CD4-positive, CD25-positive, alpha-beta regulatory T cell (primary cell): ENCODE data around the gene RANBP3. TPM values are rescaled to one million over a fixed set of nuclear protein-coding genes. Genes with fewer than 3 reads are reported as not detected.
"Not testable (repeated sequence)": the region's sequence is repeated elsewhere in the genome, so short reads cannot be mapped to it uniquely, and the experiment has no call there.

Source experiments
- ATAC-seq, 2 donors: fragments of 150-1000 bp; cut with Tn5 transposase; one replicate each; pipeline ENCODE4 v1.10.0; 2021; ENCODE audit warnings: low read depth in 2 of 2, moderate number of reproducible peaks in 2 of 2, moderate library complexity in 1 of 2
- DNase-seq, 3 donors: peaks; one replicate each; pipeline versions ENCODE4 v3.0.0 to v3.0.0-alpha.2; 2012 to 2022; ENCODE audit warnings: mixed read lengths in 1 of 3
- H3K27ac ChIP-seq: one replicate; pipeline ENCODE4 v1.7.0; 2013; ENCODE audit warnings: mild to moderate bottlenecking, low read length; ENCODE audit not compliant: insufficient read depth, poor library complexity, severe bottlenecking
- H3K27me3 ChIP-seq: one replicate; pipeline ENCODE4 v1.7.0; 2013; ENCODE audit warnings: low read length; ENCODE audit not compliant: control insufficient read depth, insufficient read depth
- H3K36me3 ChIP-seq: one replicate; pipeline ENCODE4 v1.7.0; 2013; ENCODE audit warnings: mild to moderate bottlenecking, low read length, moderate library complexity; ENCODE audit not compliant: control insufficient read depth, insufficient read depth
- H3K4me1 ChIP-seq: 2 replicates; pipeline ENCODE4 v1.7.0; 2013; ENCODE audit warnings: mild to moderate bottlenecking, low read length; ENCODE audit not compliant: insufficient read depth, control insufficient read depth, poor library complexity, severe bottlenecking
- H3K4me3 ChIP-seq: one replicate; pipeline ENCODE4 v1.7.0; 2013; ENCODE audit warnings: low read depth, mild to moderate bottlenecking, low read length, moderate library complexity
- H3K9me3 ChIP-seq, 2 experiments: 1 replicate in 1 of 2; 2 replicates in 1 of 2; pipeline ENCODE4 v1.7.0; 2013; ENCODE audit warnings: low read length in 2 of 2, mild to moderate bottlenecking in 1 of 2, moderate library complexity in 1 of 2; ENCODE audit not compliant: control insufficient read depth in 2 of 2
- H3K27ac Mint-ChIP-seq, 3 donors: one replicate each; pipeline ENCODE4 v1.8.0; 2020 to 2022; ENCODE audit warnings: mild to moderate bottlenecking in 3 of 3, mixed read lengths in 3 of 3, moderate library complexity in 2 of 3
- H3K27me3 Mint-ChIP-seq: one replicate; pipeline ENCODE4 v1.8.0; 2022; ENCODE audit warnings: mild to moderate bottlenecking, mixed read lengths
- H3K36me3 Mint-ChIP-seq: one replicate; pipeline ENCODE4 v1.8.0; 2020; ENCODE audit warnings: mixed read lengths
- H3K4me1 Mint-ChIP-seq, 4 donors: one replicate each; pipeline ENCODE4 v1.8.0; 2020 to 2022; ENCODE audit warnings: mixed read lengths in 4 of 4, mild to moderate bottlenecking in 1 of 4
- H3K4me3 Mint-ChIP-seq, 4 donors: one replicate each; pipeline ENCODE4 v1.8.0; 2020 to 2022; ENCODE audit warnings: mild to moderate bottlenecking in 4 of 4, mixed read lengths in 4 of 4, moderate library complexity in 3 of 4
- H3K9me3 Mint-ChIP-seq, 7 donors: one replicate each; pipeline ENCODE4 v1.8.0; 2020 to 2022; ENCODE audit warnings: mixed read lengths in 7 of 7, mild to moderate bottlenecking in 3 of 7, moderate library complexity in 2 of 7
- polyA plus RNA-seq, 4 donors: library from polyadenylated mRNA; unstranded; fragments of 300-500 nt; fragmentation: Illumina TruSeq; gene quantifications; one replicate each; pipeline ENCODE4 v1.2.3, GENCODE V29; 2021
- total RNA-seq: library from RNA; stranded (reverse); gene quantifications from one replicate; pipeline ENCODE4 v1.2.3, GENCODE V29; 2022

The RANBP3 gene
- total and polyA plus RNA-seq, 5 donors from 2014 or later: 8.0 to 106 (median 11.1) TPM

- no peaks in the 10 kb centered on the region for H3K4me1 ChIP-seq
- no peaks in the 10 kb centered on the region for H3K9me3 ChIP-seq
- H3K36me3 Mint-ChIP-seq: peaks cover 15% of the 10 kb centered on the region
- peaks cover 0 to 2% (median 0%) of the 10 kb centered on the region in 4 donors for H3K4me1 Mint-ChIP-seq
- H3K4me3 Mint-ChIP-seq: no peak overlapping the region
- no peaks in the 10 kb centered on the region for H3K27me3 ChIP-seq
- DNase-seq: no peak
- H3K4me3 ChIP-seq: no peak overlapping the region
- H3K27me3 Mint-ChIP-seq: peaks cover 4% of the 10 kb centered on the region
- ATAC-seq: no peak
- H3K27ac Mint-ChIP-seq: peak overlapping the region in 1 of 3 donors; percentile 72
- H3K36me3 ChIP-seq: no peaks in the 10 kb centered on the region
- no peaks in the 10 kb centered on the region for H3K9me3 Mint-ChIP-seq
- H3K27ac ChIP-seq: no peak overlapping the region
Measured at GRCh38 chr19:6012426-6013170, 34.7 kb upstream of the RANBP3 start.

GRCh38 chr19:6011794-6012193 lies 33.9 kb upstream of the RANBP3 start:
- no peak overlapping the region for H3K27ac ChIP-seq
- H3K4me3 ChIP-seq: no peak overlapping the region
- no peaks in the 10 kb centered on the region for H3K9me3 ChIP-seq
- H3K27me3 Mint-ChIP-seq: peaks cover 4% of the 10 kb centered on the region
- H3K36me3 Mint-ChIP-seq: peaks cover 17% of the 10 kb centered on the region
- no peaks in the 10 kb centered on the region for H3K4me1 ChIP-seq
- DNase-seq (no peak), ATAC-seq (no peak)
- H3K36me3 ChIP-seq: no peaks in the 10 kb centered on the region
- H3K9me3 Mint-ChIP-seq: no peaks in the 10 kb centered on the region
- H3K27me3 ChIP-seq: no peaks in the 10 kb centered on the region
- H3K27ac Mint-ChIP-seq: peak overlapping the region in 1 of 3 donors; percentile 79
- no peak overlapping the region for H3K4me3 Mint-ChIP-seq
- peaks cover 0 to 2% (median 0%) of the 10 kb centered on the region in 4 donors for H3K4me1 Mint-ChIP-seq

GRCh38 chr19:6011206-6011605 lies 33.3 kb upstream of the RANBP3 start:
- no peak for ATAC-seq
- Histone ChIP-seq H3K27me3 (no peaks in the 10 kb centered on the region), H3K4me3 (no peak overlapping the region), H3K36me3 (no peaks in the 10 kb centered on the region), H3K4me1 (no peaks in the 10 kb centered on the region), H3K9me3 (no peaks in the 10 kb centered on the region), H3K27ac (no peak overlapping the region)
- H3K27ac Mint-ChIP-seq: no peak overlapping the region
- H3K4me3 Mint-ChIP-seq: no peak overlapping the region
- no peak for DNase-seq
- H3K27me3 Mint-ChIP-seq: peaks cover 4% of the 10 kb centered on the region
- H3K4me1 Mint-ChIP-seq: peaks cover 0 to 2% (median 0%) of the 10 kb centered on the region in 4 donors
- peaks cover 17% of the 10 kb centered on the region for H3K36me3 Mint-ChIP-seq
- no peaks in the 10 kb centered on the region for H3K9me3 Mint-ChIP-seq

GRCh38 chr19:6010107-6010506 lies 32.2 kb upstream of the RANBP3 start:
- H3K27ac ChIP-seq: no peak overlapping the region
- H3K4me3 ChIP-seq: no peak overlapping the region
- no peaks in the 10 kb centered on the region for H3K36me3 ChIP-seq
- no peaks in the 10 kb centered on the region for H3K9me3 ChIP-seq
- Mint-ChIP-seq H3K4me3 (no peak overlapping the region), H3K27ac (no peak overlapping the region), H3K36me3 (peaks cover 17% of the 10 kb centered on the region), H3K4me1 (peaks cover 0 to 2% (median 0%) of the 10 kb centered on the region in 4 donors), H3K9me3 (no peaks in the 10 kb centered on the region), H3K27me3 (peaks cover 4% of the 10 kb centered on the region)
- ATAC-seq (no peak), DNase-seq (no peak)
- no peaks in the 10 kb centered on the region for H3K4me1 ChIP-seq
- no peaks in the 10 kb centered on the region for H3K27me3 ChIP-seq

- no peak for DNase-seq
- peak overlapping the region in 1 of 3 donors; percentile 56 for H3K27ac Mint-ChIP-seq
- peaks cover 0 to 4% (median 0%) of the 10 kb centered on the region in 4 donors for H3K4me1 Mint-ChIP-seq
- no peak overlapping the region for H3K4me3 Mint-ChIP-seq
- Histone ChIP-seq H3K36me3 (no peaks in the 10 kb centered on the region), H3K4me3 (no peak overlapping the region), H3K4me1 (no peaks in the 10 kb centered on the region), H3K9me3 (no peaks in the 10 kb centered on the region), H3K27ac (no peak overlapping the region), H3K27me3 (no peaks in the 10 kb centered on the region)
- no peaks in the 10 kb centered on the region for H3K27me3 Mint-ChIP-seq
- H3K36me3 Mint-ChIP-seq: peaks cover 13% of the 10 kb centered on the region
- no peak for ATAC-seq
- H3K9me3 Mint-ChIP-seq: no peaks in the 10 kb centered on the region
Measured at GRCh38 chr19:6007866-6008265, 29.9 kb upstream of the RANBP3 start.

- no peaks in the 10 kb centered on the region for H3K9me3 ChIP-seq
- H3K36me3 Mint-ChIP-seq: peaks cover 12% of the 10 kb centered on the region
- no peaks in the 10 kb centered on the region for H3K4me1 ChIP-seq
- no peaks in the 10 kb centered on the region for H3K27me3 Mint-ChIP-seq
- no peak for DNase-seq
- H3K4me3 ChIP-seq: no peak overlapping the region
- no peak overlapping the region for H3K27ac Mint-ChIP-seq
- no peaks in the 10 kb centered on the region for H3K9me3 Mint-ChIP-seq
- no peak overlapping the region for H3K27ac ChIP-seq
- H3K4me3 Mint-ChIP-seq: no peak overlapping the region
- peaks cover 0 to 4% (median 0%) of the 10 kb centered on the region in 4 donors for H3K4me1 Mint-ChIP-seq
- H3K36me3 ChIP-seq: no peaks in the 10 kb centered on the region
- ATAC-seq: no peak
- no peaks in the 10 kb centered on the region for H3K27me3 ChIP-seq
Measured at GRCh38 chr19:6006896-6007295, 29.0 kb upstream of the RANBP3 start.

- not testable (repeated sequence) for H3K9me3 ChIP-seq, H3K4me3 ChIP-seq, H3K27ac Mint-ChIP-seq, ATAC-seq, H3K4me1 Mint-ChIP-seq, H3K27me3 ChIP-seq, H3K4me1 ChIP-seq, H3K4me3 Mint-ChIP-seq, H3K9me3 Mint-ChIP-seq, H3K27me3 Mint-ChIP-seq, DNase-seq, H3K36me3 ChIP-seq, H3K27ac ChIP-seq
- H3K36me3 Mint-ChIP-seq: peaks cover 12% of the 10 kb centered on the region
Measured at GRCh38 chr19:6006070-6006446, 28.1 kb upstream of the RANBP3 start.
